GM12874 (cell line): ENCODE data around the gene MAMDC4.

Source experiments
- TF ChIP-seq, protein P1 (sequence below): IDR thresholded peaks from 2 replicates; pipeline ENCODE4 v1.5.1; 2011; ENCODE audit warnings: low read depth, mild to moderate bottlenecking, control low read depth, low read length, moderate library complexity; ENCODE audit not compliant: insufficient read depth

MAMDC4 gene

GRCh38 chr9:136882109-136882946 is 30.2 kb downstream of the MAMDC4 start:
- TF ChIP-seq, protein P1, sequence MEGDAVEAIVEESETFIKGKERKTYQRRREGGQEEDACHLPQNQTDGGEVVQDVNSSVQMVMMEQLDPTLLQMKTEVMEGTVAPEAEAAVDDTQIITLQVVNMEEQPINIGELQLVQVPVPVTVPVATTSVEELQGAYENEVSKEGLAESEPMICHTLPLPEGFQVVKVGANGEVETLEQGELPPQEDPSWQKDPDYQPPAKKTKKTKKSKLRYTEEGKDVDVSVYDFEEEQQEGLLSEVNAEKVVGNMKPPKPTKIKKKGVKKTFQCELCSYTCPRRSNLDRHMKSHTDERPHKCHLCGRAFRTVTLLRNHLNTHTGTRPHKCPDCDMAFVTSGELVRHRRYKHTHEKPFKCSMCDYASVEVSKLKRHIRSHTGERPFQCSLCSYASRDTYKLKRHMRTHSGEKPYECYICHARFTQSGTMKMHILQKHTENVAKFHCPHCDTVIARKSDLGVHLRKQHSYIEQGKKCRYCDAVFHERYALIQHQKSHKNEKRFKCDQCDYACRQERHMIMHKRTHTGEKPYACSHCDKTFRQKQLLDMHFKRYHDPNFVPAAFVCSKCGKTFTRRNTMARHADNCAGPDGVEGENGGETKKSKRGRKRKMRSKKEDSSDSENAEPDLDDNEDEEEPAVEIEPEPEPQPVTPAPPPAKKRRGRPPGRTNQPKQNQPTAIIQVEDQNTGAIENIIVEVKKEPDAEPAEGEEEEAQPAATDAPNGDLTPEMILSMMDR: no peak

DNA sequence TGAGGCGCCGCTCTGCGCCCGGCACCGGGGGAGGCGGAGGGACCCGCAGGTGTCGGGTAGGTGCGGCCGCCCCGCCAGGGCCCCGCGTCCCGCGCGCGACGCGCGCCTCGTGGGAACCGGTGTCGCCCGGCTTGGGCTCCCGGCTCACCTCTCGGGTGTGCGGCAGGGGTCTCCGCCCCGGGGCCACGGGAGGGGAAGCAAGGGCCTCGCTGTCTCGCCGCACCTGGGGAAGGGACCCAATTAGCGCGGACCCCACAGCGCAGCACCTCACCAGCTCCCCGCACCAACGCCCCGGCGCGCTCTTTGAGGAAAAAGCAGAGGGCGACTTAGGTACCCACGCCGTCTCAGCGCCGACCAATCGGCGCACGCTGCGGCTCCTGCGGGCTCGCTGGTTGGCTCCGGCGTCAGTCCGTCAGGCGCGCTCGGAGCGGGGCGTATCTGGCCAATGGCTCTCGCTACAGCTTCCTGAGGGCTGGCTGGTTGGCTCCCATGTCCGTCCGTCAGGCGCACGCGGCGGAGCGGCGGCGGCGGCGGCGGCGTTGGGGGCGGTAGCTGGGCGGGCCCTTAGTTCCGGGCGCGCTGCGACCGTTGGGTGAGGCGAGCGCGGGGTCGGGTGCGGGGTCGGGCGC is 33.9 kb downstream of the MAMDC4 start, which contains the start of gene TRAF2:
Gene TRAF2, plus strand, starts transcription at position 567 of the 629 bp plus-strand sequence. CDS start 12,225 bp downstream, outside the sequence.
- TF ChIP-seq, protein P1: no peak

DNA sequence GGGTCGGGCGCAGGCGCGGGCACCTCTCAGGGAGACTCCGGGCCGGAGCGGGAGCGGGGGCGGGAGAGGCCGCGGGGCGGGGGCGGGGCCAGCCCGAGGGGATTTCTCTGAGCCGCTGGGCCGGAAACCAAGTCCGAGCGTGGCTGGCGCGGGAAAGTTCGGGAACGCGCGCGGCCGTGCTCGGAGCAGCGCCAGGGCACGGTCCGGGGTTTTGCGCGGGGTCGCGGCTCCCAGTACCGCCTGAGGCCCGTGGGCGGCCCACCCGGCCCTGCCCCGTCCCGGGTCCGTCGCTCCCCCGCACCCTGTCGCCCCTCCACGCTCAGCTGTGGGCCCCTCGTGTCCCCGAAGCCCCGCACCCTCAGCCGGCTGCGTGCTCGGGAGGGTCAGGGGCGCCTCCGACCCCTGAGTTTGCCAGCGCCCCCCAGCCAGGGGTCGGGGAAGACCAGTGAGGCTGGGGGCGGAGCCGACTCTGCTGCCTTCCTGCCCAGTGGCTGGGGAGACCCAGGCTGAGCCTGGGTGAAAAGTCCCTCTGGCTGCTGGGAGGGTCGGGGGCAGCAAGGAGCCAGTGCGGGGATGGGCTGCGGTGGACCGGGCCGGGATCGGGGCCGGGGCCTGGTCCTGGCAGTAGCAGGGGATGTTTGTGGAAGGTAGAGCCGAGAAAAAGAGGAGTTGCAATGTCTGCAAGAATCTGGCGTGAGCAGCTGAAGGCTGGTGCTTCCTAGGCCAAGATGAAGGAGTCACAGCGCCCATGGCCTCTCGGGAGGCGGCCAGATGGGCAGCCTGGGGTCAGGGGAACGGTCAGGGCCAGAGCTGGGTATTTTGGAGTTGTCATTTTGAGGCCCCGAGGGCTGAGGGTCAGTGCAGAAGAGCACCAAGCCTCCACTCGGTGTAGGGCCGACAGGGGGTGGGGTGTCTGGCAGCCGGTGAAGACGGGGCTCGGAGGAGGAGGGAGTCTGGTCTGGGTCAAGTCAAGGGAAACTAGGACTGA is 34.8 kb downstream of the MAMDC4 start:
- TF ChIP-seq, protein P1: no peak

DNA sequence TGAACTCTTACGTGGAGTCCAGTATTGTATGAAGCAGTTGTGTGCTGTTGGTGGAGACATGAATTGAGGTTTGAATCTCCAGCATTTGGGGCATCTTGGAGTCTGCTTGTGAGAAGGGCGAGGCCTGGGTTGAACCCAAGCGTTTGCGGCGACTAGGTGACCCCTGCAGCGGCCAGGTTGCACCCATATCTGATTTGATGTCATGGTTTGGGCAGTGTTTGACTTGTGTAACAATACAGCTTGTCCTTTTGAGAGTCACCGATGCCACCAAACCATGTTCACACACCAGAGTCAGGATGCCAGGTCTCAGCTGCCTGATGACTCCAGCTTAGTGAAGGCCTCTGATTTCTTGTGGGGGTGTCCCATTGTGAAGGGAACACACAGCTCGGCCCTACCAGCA is 36.3 kb downstream of the MAMDC4 start:
- TF ChIP-seq, protein P1: no peak

- TF ChIP-seq, protein P1: no peak
Measured at GRCh38 chr9:136889858-136890257, 37.7 kb downstream of the MAMDC4 start.

DNA sequence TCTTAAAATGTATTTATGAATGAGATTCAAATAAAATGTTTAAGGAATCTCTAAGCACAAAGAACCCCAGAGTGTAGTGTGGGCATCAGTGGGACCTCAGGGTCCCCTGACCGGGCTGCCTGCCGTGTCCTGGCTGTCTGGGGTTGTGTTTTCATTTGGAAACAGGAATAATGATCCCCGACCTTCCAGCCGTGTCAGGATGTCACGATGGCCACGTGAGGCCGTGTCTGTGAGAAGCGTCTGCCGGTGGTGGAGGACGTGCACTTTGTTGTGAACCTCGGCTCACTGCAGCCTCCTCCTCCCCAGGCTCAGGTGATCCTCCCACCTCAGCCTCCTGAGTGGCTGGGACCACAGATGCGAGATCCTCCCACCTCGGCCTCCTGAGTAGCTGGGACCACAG is 38.5 kb downstream of the MAMDC4 start:
- TF ChIP-seq, protein P1: no peak
